Activated T-cell treated with anti-CD3 and anti-CD28 coated beads, Interleukin-2, amount 50 U/mL, for 1 hour (primary cell): ENCODE measurements around the gene FHAD1.

Experiments used
- DNase-seq: peaks from one replicate; pipeline ENCODE4 v3.0.0-alpha.2; 2020

The FHAD1 gene

GRCh38 chr1:15246960-15247614 is at the start of gene FHAD1:
FHAD1 (plus strand) TSS chr1:15247223; CDS start chr1:15251785, 4,562 bp downstream.
- peak; percentile 53 for DNase-seq

DNA sequence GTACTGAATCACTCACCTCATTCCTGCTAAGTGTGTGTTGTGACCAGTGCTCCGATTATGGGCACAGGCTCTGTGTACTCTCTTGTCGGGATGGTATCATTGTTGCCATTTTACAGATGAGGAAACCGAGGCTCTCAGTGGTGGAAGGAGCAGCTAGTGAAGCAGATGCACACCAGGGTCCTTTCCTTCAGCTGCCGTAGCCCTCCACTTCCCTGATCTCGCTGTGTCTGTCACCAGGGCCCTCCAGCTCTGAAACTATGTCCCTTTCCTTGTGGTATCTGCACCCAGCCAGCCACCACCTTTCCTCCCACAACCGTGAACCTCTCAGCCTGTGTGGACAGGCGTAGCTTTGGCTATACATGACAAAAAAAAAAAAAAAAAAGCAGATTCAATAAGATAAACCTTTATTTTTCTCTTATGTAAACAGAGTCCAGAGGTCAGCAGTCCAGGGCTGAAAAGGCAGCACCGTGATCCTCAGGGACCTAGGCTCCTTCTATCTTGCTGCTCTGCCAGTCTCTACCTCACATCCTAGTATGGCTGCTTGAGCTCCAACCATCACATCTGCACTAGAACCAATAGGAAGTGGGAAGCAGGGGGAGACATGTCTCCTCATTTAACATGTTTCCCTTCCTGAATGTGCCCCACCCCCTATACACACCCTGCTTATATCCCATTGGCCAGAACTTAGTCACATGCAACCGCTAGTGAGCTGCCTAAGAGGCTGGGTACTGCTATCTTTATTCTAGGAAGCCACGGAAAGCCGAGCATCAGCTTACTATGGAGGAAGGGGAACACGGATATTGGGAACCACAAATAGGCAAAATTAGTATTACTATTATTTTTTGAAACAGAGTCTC is 49.2 kb upstream of the FHAD1 start:
- DNase-seq = no peak

DNA sequence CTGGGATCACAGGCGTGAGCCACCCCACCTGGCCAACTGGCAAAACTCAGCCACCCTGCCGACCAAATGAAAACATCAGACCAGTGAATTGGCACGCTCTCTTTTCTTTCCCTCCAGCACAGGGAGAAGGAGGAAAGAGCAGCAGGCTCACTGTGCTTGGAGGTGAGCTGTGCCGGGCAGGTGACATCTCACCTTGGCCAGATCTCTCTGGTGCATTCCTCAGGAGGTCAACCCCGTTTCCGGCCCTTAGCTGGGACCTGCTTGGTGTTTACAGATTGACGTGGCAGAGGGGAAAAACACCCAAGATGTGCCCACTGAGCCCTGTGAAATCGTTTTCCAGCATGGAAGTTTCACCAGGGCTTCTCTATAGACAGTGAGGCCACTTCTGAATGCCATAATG is 48.3 kb upstream of the FHAD1 start:
- no peak for DNase-seq

DNA sequence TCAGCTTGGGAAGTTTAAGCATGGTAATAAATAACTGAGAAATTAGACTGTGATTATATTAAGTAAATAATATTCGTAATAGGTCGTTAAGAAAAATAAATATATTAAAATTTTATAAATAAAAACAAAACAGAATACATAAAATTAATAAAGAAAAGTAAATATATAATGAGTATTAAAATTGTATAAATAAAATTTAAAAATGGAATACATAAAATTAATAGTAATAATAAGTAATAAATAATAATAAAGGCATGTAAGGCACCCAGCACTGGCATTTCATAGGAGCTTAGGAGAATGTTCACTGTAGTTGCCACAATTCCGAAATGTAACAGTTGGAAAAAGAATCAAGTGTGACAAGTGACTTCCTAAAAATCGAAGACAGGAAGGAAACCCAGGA is 45.8 kb upstream of the FHAD1 start:
- DNase-seq = no peak

GRCh38 chr1:15201849-15202551 is 45.0 kb upstream of the FHAD1 start:
- no peak for DNase-seq

DNA sequence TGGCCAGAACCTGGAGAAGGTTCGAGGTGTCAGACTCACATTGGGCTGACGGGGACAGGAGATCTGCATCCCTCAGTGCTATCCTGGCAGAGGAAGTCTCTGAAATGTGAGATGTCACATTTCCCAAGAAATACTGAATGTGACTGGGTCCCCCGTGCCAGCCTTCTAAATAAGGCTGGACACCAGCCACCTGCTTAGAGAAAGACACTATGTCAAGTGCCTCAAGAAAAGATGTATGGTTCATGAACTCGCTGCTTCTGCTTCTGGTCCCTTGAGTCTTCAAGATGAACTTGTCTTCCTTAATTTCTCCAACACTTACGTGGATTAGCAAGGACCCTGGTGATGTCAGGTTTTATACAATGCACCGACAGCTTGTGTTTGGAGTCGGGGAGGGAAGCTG is 42.1 kb upstream of the FHAD1 start:
- no peak for DNase-seq

- no peak for DNase-seq
Measured at GRCh38 chr1:15205586-15206346, 41.3 kb upstream of the FHAD1 start.

GRCh38 chr1:15206418-15207030 is 40.5 kb upstream of the FHAD1 start:
- DNase-seq = no peak

GRCh38 chr1:15207031-15207828 is 39.8 kb upstream of the FHAD1 start:
- DNase-seq = no peak

GRCh38 chr1:15207829-15208429 is 39.1 kb upstream of the FHAD1 start:
- no peak for DNase-seq

- DNase-seq = no peak
Measured at GRCh38 chr1:15210651-15211375, 36.2 kb upstream of the FHAD1 start.

DNA sequence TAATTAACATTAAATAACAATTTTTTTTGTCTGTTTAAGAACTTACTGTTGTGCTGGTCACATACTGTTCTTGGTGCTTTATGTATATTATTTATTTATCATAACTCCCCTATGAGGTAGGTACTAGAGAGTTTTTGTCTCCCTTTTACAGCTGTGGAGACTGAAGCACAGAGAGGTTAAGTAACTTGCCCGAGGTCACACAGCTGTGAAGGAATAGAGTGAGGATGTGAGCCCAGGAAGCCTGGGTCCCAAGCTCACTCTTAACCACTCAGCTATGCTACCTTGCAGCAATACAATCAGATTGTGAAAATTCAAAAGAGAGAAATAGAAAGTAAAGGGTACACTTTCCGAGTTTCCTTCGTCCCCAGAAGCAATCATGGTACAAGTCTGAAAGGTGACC is 35.6 kb upstream of the FHAD1 start:
- DNase-seq = no peak

DNA sequence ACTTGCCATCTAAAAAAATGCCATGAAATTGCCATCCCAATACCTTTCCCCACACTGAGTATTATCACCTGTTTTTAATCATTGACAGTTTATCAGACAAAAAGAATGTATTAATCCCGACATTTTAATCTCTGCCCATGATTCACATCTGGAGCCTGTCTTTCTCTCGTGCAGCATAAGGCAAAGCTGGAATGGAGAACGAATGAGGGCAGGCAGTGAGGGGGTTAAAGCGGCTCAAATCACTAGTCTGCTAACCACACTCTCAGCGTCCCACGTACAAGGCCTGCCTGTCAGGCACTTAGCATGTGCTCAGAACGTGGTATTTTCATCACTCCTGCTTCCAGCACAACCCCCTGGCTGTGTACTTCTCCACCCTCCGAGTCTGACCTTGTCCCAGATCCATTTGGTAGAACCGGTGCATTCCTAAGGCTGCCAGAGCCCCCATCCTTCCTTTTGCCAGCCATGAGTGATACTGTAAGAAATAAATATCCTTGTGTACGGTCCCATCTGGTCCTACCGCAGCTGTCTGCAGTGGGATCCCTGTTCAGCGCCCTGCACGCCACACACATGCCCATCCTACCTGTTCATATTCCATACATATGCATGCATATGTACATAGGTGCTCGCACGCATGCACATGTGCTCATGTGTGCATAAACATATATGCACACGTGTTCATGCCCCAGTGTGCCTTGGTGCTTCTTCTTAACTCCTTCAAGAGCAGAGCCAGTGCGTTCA is 34.6 kb upstream of the FHAD1 start:
- no peak for DNase-seq

DNA sequence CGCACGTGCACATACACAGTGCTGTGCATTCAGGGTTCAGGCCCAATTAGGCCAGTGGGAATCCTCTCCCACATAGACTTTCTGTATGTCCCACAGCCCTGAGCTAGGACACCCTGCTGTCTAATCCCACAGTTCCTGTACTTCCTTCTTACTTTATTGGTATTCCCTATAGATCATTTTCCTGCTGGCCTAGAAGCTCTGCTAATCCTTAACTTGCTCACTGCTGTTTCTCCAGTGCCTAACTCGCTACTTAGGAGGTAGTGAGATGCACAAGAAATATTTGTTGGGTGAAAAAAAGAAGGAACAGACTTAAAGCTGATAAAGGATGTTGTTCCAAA is 34.1 kb upstream of the FHAD1 start:
- DNase-seq = no peak

DNA sequence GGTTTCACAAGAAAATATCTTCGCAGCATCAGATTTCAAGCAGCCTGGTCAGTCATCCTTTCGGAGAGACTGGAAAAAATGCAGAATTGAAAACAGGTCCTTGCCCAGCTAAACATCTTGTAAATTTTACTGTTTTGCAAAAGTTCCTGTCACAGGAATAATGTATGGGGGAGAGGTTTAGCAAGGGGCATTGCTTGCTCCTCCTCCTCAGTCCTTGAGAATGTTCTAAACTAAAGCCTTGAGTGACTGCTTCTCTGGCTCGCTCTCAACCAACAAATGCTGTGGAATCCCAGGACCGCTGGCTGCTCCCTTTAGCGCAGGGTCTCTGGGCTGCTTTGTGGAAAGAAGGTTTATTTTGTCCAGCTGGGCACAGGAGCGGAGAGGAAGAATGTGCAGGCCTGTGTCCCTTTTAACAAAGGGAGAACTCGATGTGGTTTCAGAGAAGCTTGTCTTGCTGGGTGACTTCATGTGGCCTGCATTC is 33.6 kb upstream of the FHAD1 start:
- no peak for DNase-seq

DNA sequence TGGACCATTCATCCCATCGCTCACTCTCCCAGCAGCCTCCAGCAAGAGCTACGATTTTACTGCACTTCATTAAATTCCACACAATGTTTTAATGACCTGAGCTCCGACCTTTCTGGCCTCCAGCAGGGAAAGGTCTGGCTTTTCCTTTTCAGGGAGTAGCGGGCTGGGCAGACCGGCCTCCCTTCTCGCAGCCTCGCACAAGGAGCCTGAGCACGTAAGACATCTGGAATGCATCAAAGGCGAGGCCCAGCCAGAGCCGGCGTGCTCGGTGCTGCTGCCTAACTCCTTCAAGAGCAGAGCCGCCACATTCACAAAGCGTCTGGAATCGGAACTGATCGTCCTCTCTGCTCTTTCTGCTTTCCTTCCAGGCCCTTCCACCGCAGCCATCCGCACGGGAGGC is 32.5 kb upstream of the FHAD1 start:
- DNase-seq = no peak

DNA sequence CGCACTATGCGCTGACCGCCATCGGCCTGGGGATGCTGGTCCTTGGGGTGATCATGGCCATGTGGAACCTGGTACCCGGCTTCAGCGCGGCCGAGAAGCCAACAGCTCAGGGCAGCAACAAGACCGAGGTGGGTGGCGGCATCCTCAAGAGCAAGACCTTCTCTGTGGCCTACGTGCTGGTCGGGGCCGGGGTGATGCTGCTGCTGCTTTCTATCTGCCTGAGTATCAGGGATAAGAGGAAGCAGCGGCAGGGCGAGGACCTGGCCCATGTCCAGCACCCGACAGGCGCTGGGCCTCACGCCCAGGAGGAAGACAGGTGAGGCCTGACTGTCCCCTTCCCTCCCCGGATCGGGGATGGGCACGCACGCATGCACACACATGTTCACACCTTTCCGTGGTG is 31.9 kb upstream of the FHAD1 start:
- no peak for DNase-seq

DNA sequence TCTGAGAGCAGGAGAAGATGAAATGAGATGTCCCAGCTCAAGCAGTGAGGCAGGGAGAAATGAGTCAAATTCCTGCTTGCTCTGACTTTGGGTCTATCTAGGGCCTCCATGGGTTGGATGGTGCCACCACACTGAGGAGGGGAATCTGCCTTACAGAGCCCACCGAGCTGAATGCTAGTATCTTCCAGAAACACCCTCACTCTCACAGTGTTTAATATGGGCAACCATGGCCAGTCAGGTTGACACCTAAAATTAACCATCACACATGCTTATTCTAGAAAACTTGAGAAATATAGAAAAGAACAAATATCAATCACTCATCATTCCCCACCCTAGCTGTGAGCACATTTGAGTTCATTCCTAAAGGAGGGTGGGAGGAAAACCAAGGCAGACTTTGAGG is 29.4 kb upstream of the FHAD1 start:
- no peak for DNase-seq
